WERI-Rb-1 (cell line): ENCODE results near the gene DLAT.
"Not testable (repeated sequence)": the region's sequence is repeated elsewhere in the genome, so short reads cannot be mapped to it uniquely, and the experiment has no call there.

ENCODE experiments used
- DNase-seq: peaks from one replicate; pipeline ENCODE4 v3.0.0-alpha.2; 2020
- H3K27ac ChIP-seq: fragments of 250-450 bp; sonication (Bioruptor Pico); 2 replicates; pipeline ENCODE4 v1.5.1; 2020; ENCODE audit warnings: mild to moderate bottlenecking, moderate library complexity
- H3K27me3 ChIP-seq: fragments of 250-450 bp; sonication (Bioruptor Pico); 2 replicates; pipeline ENCODE4 v1.5.1; 2021; ENCODE audit warnings: mild to moderate bottlenecking, low read depth, moderate library complexity; ENCODE audit not compliant: insufficient read depth, severe bottlenecking
- H3K36me3 ChIP-seq: fragments of 250-450 bp; sonication (Bioruptor Pico); 2 replicates; pipeline ENCODE4 v1.5.1; 2020; ENCODE audit warnings: mild to moderate bottlenecking, moderate library complexity
- H3K4me3 ChIP-seq: 2 replicates; pipeline ENCODE4 v1.5.1; 2011; ENCODE audit warnings: low read depth, mild to moderate bottlenecking, control low read depth, low read length
- H3K9me3 ChIP-seq: fragments of 250-450 bp; sonication (Bioruptor Pico); 2 replicates; pipeline ENCODE4 v1.5.1; 2021; ENCODE audit warnings: mild to moderate bottlenecking, moderate library complexity; ENCODE audit not compliant: severe bottlenecking
- CTCF ChIP-seq: IDR thresholded peaks from 2 replicates; pipeline ENCODE4 v1.5.1; 2011; ENCODE audit warnings: low read depth, mild to moderate bottlenecking, control low read depth, inconsistent platforms, low read length

The DLAT gene

DNA sequence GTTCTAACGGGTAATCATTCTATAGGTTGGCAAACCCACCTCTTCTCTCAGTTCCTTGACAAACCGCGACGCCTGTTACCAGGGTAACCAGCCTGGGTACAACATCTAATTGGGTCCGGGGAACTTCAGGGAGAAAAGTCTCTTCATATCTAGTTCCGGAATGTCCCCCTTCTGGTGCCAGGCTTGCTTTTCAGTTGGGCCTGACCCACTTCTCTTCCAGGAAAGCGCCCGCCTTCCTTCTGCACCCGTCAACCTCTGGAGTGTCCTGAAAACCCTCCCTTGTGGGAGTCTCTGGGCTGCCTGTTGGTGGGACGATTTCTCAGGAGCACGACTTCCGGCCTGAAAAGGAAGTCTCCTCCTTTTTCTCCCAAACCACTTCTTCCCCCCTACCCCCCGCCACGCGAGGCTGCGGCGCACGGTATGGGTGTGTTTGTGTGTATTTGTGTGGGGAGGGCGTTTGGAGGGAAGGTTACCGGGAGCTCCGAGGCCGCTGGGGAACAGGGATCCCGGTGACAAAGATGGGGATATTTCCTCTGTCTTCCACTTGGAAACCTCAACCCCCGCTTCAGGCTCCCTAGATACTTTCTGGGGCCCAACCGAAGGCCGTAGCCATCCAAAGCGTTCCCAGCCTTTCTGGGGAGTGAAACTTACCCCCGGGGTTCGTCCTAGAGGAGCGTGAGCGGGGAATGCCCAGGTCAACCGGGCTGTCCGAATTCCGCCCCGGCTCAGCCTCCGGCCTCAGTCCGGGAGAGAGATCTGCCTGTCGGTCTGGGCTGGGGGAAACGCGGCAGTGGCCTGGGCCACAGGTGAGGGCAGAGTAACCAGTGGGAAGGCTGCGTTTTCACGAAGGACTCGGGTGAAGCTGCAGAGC, 49.0 kb downstream of the DLAT start, which contains the start of the genes NKAPD1 and PIH1D2:
Gene NKAPD1, plus strand, starts transcription at position 359 of the 871 bp plus-strand sequence. CDS start 1,276 bp downstream, outside the sequence.
Gene PIH1D2, minus strand, starts transcription at position 77 of the 871 bp plus-strand sequence. CDS start 843 bp downstream, outside the sequence.
- no peak for TF ChIP-seq CTCF
- peak within 1 kb of the TSS; percentile 80 for H3K4me3 ChIP-seq

GRCh38 chr11:112082729-112083128, 57.5 kb downstream of the DLAT start:
- Histone ChIP-seq H3K4me3 (no peak overlapping the region), H3K27me3 (no peaks in the 10 kb centered on the region), H3K36me3 (peaks cover 72% of the 10 kb centered on the region), H3K9me3 (no peaks in the 10 kb centered on the region), H3K27ac (no peak overlapping the region)
- no peak for TF ChIP-seq CTCF
- no peak for DNase-seq

More for the DNA sequence above, 49.0 kb downstream of the DLAT start, which contains the start of the genes NKAPD1 and PIH1D2:
- H3K27me3 ChIP-seq = no peaks in the 10 kb centered on the region
- H3K9me3 ChIP-seq = no peaks in the 10 kb centered on the region
- DNase-seq = peak; percentile 76
- peak within 1 kb of the TSS; percentile 98 for H3K27ac ChIP-seq
- H3K36me3 ChIP-seq = peaks cover 33% of the 10 kb centered on the region

- Histone ChIP-seq H3K9me3 (no peaks in the 10 kb centered on the region), H3K4me3 (peak overlapping the region; percentile 64), H3K36me3 (peaks cover 78% of the 10 kb centered on the region), H3K27me3 (no peaks in the 10 kb centered on the region), H3K27ac (peak overlapping the region; percentile 77)
- DNase-seq = no peak
- no peak for TF ChIP-seq CTCF
Observed at GRCh38 chr11:112085822-112086421, 60.7 kb downstream of the DLAT start.

GRCh38 chr11:112086422-112087191, 61.4 kb downstream of the DLAT start, which contains the start of the genes SDHD and TIMM8B:
SDHD (plus strand) TSS chr11:112086873; CDS start chr11:112086908, 35 bp downstream.
TIMM8B (minus strand) TSS chr11:112086756; CDS start chr11:112086723, 33 bp downstream.
- Histone ChIP-seq H3K9me3 (no peaks in the 10 kb centered on the region), H3K36me3 (peaks cover 81% of the 10 kb centered on the region), H3K27me3 (no peaks in the 10 kb centered on the region), H3K27ac (peak within 1 kb of the TSS; percentile 77), H3K4me3 (peak within 1 kb of the TSS; percentile 64)
- peak; percentile 97 for DNase-seq
- TF ChIP-seq CTCF = peak; percentile 39

- DNase-seq = no peak
- no peaks in the 10 kb centered on the region for H3K27me3 ChIP-seq
- H3K27ac ChIP-seq = peak overlapping the region; percentile 77
- no peak for TF ChIP-seq CTCF
- peaks cover 78% of the 10 kb centered on the region for H3K36me3 ChIP-seq
- H3K9me3 ChIP-seq = no peaks in the 10 kb centered on the region
- peak overlapping the region; percentile 64 for H3K4me3 ChIP-seq
Observed at GRCh38 chr11:112087212-112087611, 62.0 kb downstream of the DLAT start.

- not testable (repeated sequence) for H3K27me3 ChIP-seq, H3K4me3 ChIP-seq, H3K9me3 ChIP-seq, DNase-seq, H3K27ac ChIP-seq
- H3K36me3 ChIP-seq = peaks cover 45% of the 10 kb centered on the region
Observed at GRCh38 chr11:112095302-112095701, 70.1 kb downstream of the DLAT start.
